Testis (tissue), 3 donors: ENCODE measurements around the gene BAK1. TPM values are rescaled to one million over a fixed set of nuclear protein-coding genes. Genes with fewer than 3 reads are reported as not detected.
A peak's percentile ranks its signal among the peaks of the same experiment; 100 is the strongest.

Experiments used
- DNase-seq: peaks from one replicate; pipeline ENCODE4 v3.0.0-alpha.2; 2019
- H3K27ac ChIP-seq, 2 donors: fragments of 200-600 bp; sonication (generic); one replicate each; pipeline ENCODE4 v1.5.1; 2019
- H3K27me3 ChIP-seq: fragments of 200-600 bp; sonication (generic); one replicate; pipeline ENCODE4 v1.5.1; 2019
- H3K36me3 ChIP-seq: fragments of 200-600 bp; sonication (generic); one replicate; pipeline ENCODE4 v1.5.1; 2017; ENCODE audit warnings: low read depth; ENCODE audit errors: missing control alignments
- H3K4me1 ChIP-seq: fragments of 200-600 bp; sonication (generic); one replicate; pipeline ENCODE4 v1.5.1; 2019
- H3K4me3 ChIP-seq, 2 donors: fragments of 200-600 bp; sonication (generic); one replicate each; pipeline ENCODE4 v1.5.1; 2017 to 2019
- H3K9me3 ChIP-seq: fragments of 200-600 bp; sonication (generic); one replicate; pipeline ENCODE4 v1.5.1; 2017
- CTCF ChIP-seq, 3 experiments: fragments of 450-650 bp in 2 of 3; fragments of 200-600 bp in 1 of 3; sonication (generic) in 1 of 3; IDR thresholded peaks; one replicate each; pipeline ENCODE4 v1.5.1; 2016 to 2019; ENCODE audit warnings: antibody characterized with exemption in 3 of 3, mild to moderate bottlenecking in 2 of 3, moderate library complexity in 1 of 3
- POLR2A ChIP-seq: fragments of 450-650 bp; IDR thresholded peaks from one replicate; pipeline ENCODE4 v1.6.1; 2017; ENCODE audit warnings: antibody characterized with exemption, mild to moderate bottlenecking, moderate library complexity
- WGBS, 2 donors: methylation state at CpG; one replicate each; pipeline ENCODE4 v1.1.5; 2018; 5-methylcytosine and 5-hydroxymethylcytosine counted together
- intact Hi-C: fragments of 100-400 bp; cut with DNase I; formaldehyde crosslinking; loops from one replicate; pipeline ENCODE4 v1.15.1; 2023; ENCODE audit warnings: low total_unique reads
- polyA plus RNA-seq: library from polyadenylated mRNA; stranded (reverse); fragments of 350-450 nt; fragmentation: Illumina TruSeq; extraction: RNeasy Lipid Tissue Mini Kit (QIAGEN cat#74804); gene quantifications from one replicate; pipeline ENCODE4 v1.2.3, GENCODE V29; 2014; ENCODE audit warnings: low read depth, low replicate concordance; ENCODE audit not compliant: insufficient read depth
- total RNA-seq, 2 donors: library from RNA; depleted of rRNA; stranded (reverse); fragments of >200 nt; gene quantifications; one replicate each; pipeline ENCODE4 v1.2.3, GENCODE V29; 2016

BAK1 gene
- total and polyA plus RNA-seq, 3 donors from 2014 or later = 13.1 to 17.3 (median 14.8) TPM

- WGBS, 2 donors = 25 to 29% methylated on average over 9 of the region's 9 CpGs
- peak overlapping the region; percentile 80 to 87 for H3K27ac ChIP-seq
- no peaks in the 10 kb centered on the region for H3K27me3 ChIP-seq
- H3K4me3 ChIP-seq = no peak overlapping the region
- H3K36me3 ChIP-seq = no peaks in the 10 kb centered on the region
- H3K9me3 ChIP-seq = no peaks in the 10 kb centered on the region
- intact Hi-C loops = loop anchor here (5.0 to 10.0 kb wide), 2 partner anchors 97 to 565 kb away; no protein-coding TSS in a partner anchor
- peak; percentile 80 for DNase-seq
- peaks cover 41% of the 10 kb centered on the region for H3K4me1 ChIP-seq
- TF ChIP-seq CTCF (IDR thresholded peaks at IDR 0.05) = peak; percentile 76 to 84 (median 82)
- no peak for TF ChIP-seq POLR2A
These were observed 9.9 kb upstream of the BAK1 start for GRCh38 chr6:33589731-33590530.

- WGBS, 2 donors = 44 to 49% methylated on average over 4 of the region's 4 CpGs
These were observed 9.3 kb upstream of the BAK1 start for GRCh38 chr6:33589392-33589730.

GRCh38 chr6:33588894-33589293 is 8.8 kb upstream of the BAK1 start:
- Histone ChIP-seq H3K4me3 (no peak overlapping the region), H3K4me1 (peaks cover 41% of the 10 kb centered on the region)

More at GRCh38 chr6:33589392-33589730, 9.3 kb upstream of the BAK1 start:
- TF ChIP-seq POLR2A (no peak), CTCF (IDR thresholded peaks at IDR 0.05) (no peak)
- no peaks in the 10 kb centered on the region for H3K27me3 ChIP-seq
- H3K36me3 ChIP-seq = no peaks in the 10 kb centered on the region
- no peaks in the 10 kb centered on the region for H3K9me3 ChIP-seq
- no peak overlapping the region for H3K4me3 ChIP-seq
- H3K4me1 ChIP-seq = peaks cover 41% of the 10 kb centered on the region
- no peak for DNase-seq
- peak overlapping the region; percentile 80 to 87 for H3K27ac ChIP-seq
- intact Hi-C loops = loop anchor here (10.0 kb wide), 1 partner anchor 565 kb away; no protein-coding TSS in a partner anchor

GRCh38 chr6:33587529-33587928 is 7.5 kb upstream of the BAK1 start:
- TF ChIP-seq CTCF (IDR thresholded peaks at IDR 0.05) (no peak), POLR2A (no peak)
- no peaks in the 10 kb centered on the region for H3K27me3 ChIP-seq
- 67 to 84% methylated on average over 7 to 8 of the region's 8 CpGs for WGBS, 2 donors
- no peak for DNase-seq
- peaks cover 35% of the 10 kb centered on the region for H3K4me1 ChIP-seq
- intact Hi-C loops = loop anchor here (10.0 kb wide), 1 partner anchor 567 kb away; no protein-coding TSS in a partner anchor
- H3K9me3 ChIP-seq = no peaks in the 10 kb centered on the region
- no peak overlapping the region for H3K4me3 ChIP-seq
- no peak overlapping the region for H3K27ac ChIP-seq
- H3K36me3 ChIP-seq = no peaks in the 10 kb centered on the region

More at GRCh38 chr6:33588894-33589293, 8.8 kb upstream of the BAK1 start:
- 82% methylated on average over 4 of the region's 4 CpGs for WGBS, 2 donors
- Histone ChIP-seq H3K27ac (no peak overlapping the region), H3K36me3 (no peaks in the 10 kb centered on the region), H3K9me3 (no peaks in the 10 kb centered on the region), H3K27me3 (no peaks in the 10 kb centered on the region)
- TF ChIP-seq POLR2A (no peak), CTCF (IDR thresholded peaks at IDR 0.05) (no peak)
- DNase-seq = no peak
- intact Hi-C loops = loop anchor here (10.0 kb wide), 1 partner anchor 566 kb away; no protein-coding TSS in a partner anchor
